IgD-negative memory B cell (primary cell): ENCODE results near the gene MYH11. TPM values are rescaled to one million over a fixed set of nuclear protein-coding genes. Genes with fewer than 3 reads are reported as not detected.
"Not testable (repeated sequence)": the region's sequence is repeated elsewhere in the genome, so short reads cannot be mapped to it uniquely, and the experiment has no call there.

ENCODE experiments used
- H3K27ac Mint-ChIP-seq, 3 donors: one replicate each; pipeline ENCODE4 v1.8.0; 2020 to 2022; ENCODE audit warnings: mild to moderate bottlenecking in 3 of 3, mixed read lengths in 3 of 3, moderate library complexity in 1 of 3
- H3K27me3 Mint-ChIP-seq: one replicate; pipeline ENCODE4 v1.8.0; 2021; ENCODE audit warnings: mixed read lengths
- H3K36me3 Mint-ChIP-seq: one replicate; pipeline ENCODE4 v1.8.0; 2020; ENCODE audit warnings: mild to moderate bottlenecking, mixed read lengths
- H3K4me1 Mint-ChIP-seq, 3 donors: one replicate each; pipeline ENCODE4 v1.8.0; 2020 to 2022; ENCODE audit warnings: mixed read lengths in 3 of 3, mild to moderate bottlenecking in 1 of 3
- H3K4me3 Mint-ChIP-seq, 4 donors: one replicate each; pipeline ENCODE4 v1.8.0; 2020 to 2022; ENCODE audit warnings: mild to moderate bottlenecking in 4 of 4, mixed read lengths in 4 of 4, moderate library complexity in 3 of 4
- H3K9me3 Mint-ChIP-seq, 3 donors: one replicate each; pipeline ENCODE4 v1.8.0; 2020 to 2021; ENCODE audit warnings: mixed read lengths in 3 of 3, mild to moderate bottlenecking in 1 of 3
- polyA plus RNA-seq: library from polyadenylated mRNA; unstranded; fragments of 300-500 nt; fragmentation: Illumina TruSeq; gene quantifications from one replicate; pipeline ENCODE4 v1.2.3, GENCODE V29; 2021

The MYH11 gene
- polyA plus RNA-seq, 1 donor from 2014 or later: 3.9 TPM

- Mint-ChIP-seq H3K4me1 (peaks cover 0 to 2% (median 0%) of the 10 kb centered on the region in 3 donors), H3K27me3 (no peaks in the 10 kb centered on the region), H3K4me3 (no peak overlapping the region), H3K9me3 (no peaks in the 10 kb centered on the region), H3K36me3 (peaks cover 6% of the 10 kb centered on the region), H3K27ac (no peak overlapping the region)
These were observed 121.2 kb downstream of the MYH11 start for GRCh38 chr16:15735610-15736009.

- Mint-ChIP-seq H3K4me3 (no peak overlapping the region), H3K27me3 (no peaks in the 10 kb centered on the region), H3K27ac (no peak overlapping the region)
These were observed 124.4 kb downstream of the MYH11 start for GRCh38 chr16:15732416-15732815.

GRCh38 chr16:15729152-15729551 lies 127.7 kb downstream of the MYH11 start:
- H3K9me3 Mint-ChIP-seq: no peaks in the 10 kb centered on the region
- no peaks in the 10 kb centered on the region for H3K27me3 Mint-ChIP-seq
- H3K27ac Mint-ChIP-seq: no peak overlapping the region
- peaks cover 0 to 2% (median 0%) of the 10 kb centered on the region in 3 donors for H3K4me1 Mint-ChIP-seq
- peaks cover 9% of the 10 kb centered on the region for H3K36me3 Mint-ChIP-seq
- no peak overlapping the region for H3K4me3 Mint-ChIP-seq

More at GRCh38 chr16:15732416-15732815, 124.4 kb downstream of the MYH11 start:
- peaks cover 0 to 2% (median 0%) of the 10 kb centered on the region in 3 donors for H3K4me1 Mint-ChIP-seq
- no peaks in the 10 kb centered on the region for H3K9me3 Mint-ChIP-seq
- H3K36me3 Mint-ChIP-seq: peaks cover 2% of the 10 kb centered on the region

- not testable (repeated sequence) for H3K27ac Mint-ChIP-seq, H3K4me3 Mint-ChIP-seq, H3K36me3 Mint-ChIP-seq, H3K9me3 Mint-ChIP-seq, H3K27me3 Mint-ChIP-seq, H3K4me1 Mint-ChIP-seq
These were observed 129.1 kb downstream of the MYH11 start for GRCh38 chr16:15727697-15728096.

GRCh38 chr16:15726715-15727114 lies 130.1 kb downstream of the MYH11 start:
- peaks cover 7% of the 10 kb centered on the region for H3K36me3 Mint-ChIP-seq
- H3K9me3 Mint-ChIP-seq: no peaks in the 10 kb centered on the region
- H3K27me3 Mint-ChIP-seq: no peaks in the 10 kb centered on the region
- peak overlapping the region in 1 of 3 donors; percentile 56 for H3K27ac Mint-ChIP-seq
- H3K4me3 Mint-ChIP-seq: no peak overlapping the region
- H3K4me1 Mint-ChIP-seq: peaks cover 0 to 2% (median 0%) of the 10 kb centered on the region in 3 donors

GRCh38 chr16:15725641-15726240 lies 131.1 kb downstream of the MYH11 start:
- peak overlapping the region in 1 of 3 donors; percentile 22 for H3K27ac Mint-ChIP-seq
- H3K4me3 Mint-ChIP-seq: no peak overlapping the region
- no peaks in the 10 kb centered on the region for H3K27me3 Mint-ChIP-seq
- no peaks in the 10 kb centered on the region for H3K9me3 Mint-ChIP-seq
- peaks cover 0 to 2% (median 0%) of the 10 kb centered on the region in 3 donors for H3K4me1 Mint-ChIP-seq
- peaks cover 7% of the 10 kb centered on the region for H3K36me3 Mint-ChIP-seq

GRCh38 chr16:15723808-15724207 lies 133.0 kb downstream of the MYH11 start:
- peaks cover 0 to 2% (median 0%) of the 10 kb centered on the region in 3 donors for H3K4me1 Mint-ChIP-seq
- no peaks in the 10 kb centered on the region for H3K27me3 Mint-ChIP-seq
- H3K9me3 Mint-ChIP-seq: no peaks in the 10 kb centered on the region
- no peak overlapping the region for H3K4me3 Mint-ChIP-seq
- peaks cover 7% of the 10 kb centered on the region for H3K36me3 Mint-ChIP-seq
- H3K27ac Mint-ChIP-seq: no peak overlapping the region

- Mint-ChIP-seq H3K4me1 (no peaks in the 10 kb centered on the region), H3K9me3 (no peaks in the 10 kb centered on the region), H3K4me3 (no peak overlapping the region), H3K27ac (peak overlapping the region in 1 of 3 donors; percentile 48), H3K27me3 (no peaks in the 10 kb centered on the region), H3K36me3 (peaks cover 4% of the 10 kb centered on the region)
These were observed 135.8 kb downstream of the MYH11 start for GRCh38 chr16:15721018-15721417.

GRCh38 chr16:15716694-15717447 lies 140.0 kb downstream of the MYH11 start:
- H3K27me3 Mint-ChIP-seq: no peaks in the 10 kb centered on the region
- H3K4me1 Mint-ChIP-seq: peaks cover 4 to 8% (median 5%) of the 10 kb centered on the region in 3 donors
- H3K36me3 Mint-ChIP-seq: peaks cover 4% of the 10 kb centered on the region
- H3K9me3 Mint-ChIP-seq: no peaks in the 10 kb centered on the region
- H3K27ac Mint-ChIP-seq: no peak overlapping the region
- H3K4me3 Mint-ChIP-seq: no peak overlapping the region

- Mint-ChIP-seq H3K4me1 (peaks cover 4 to 10% (median 9%) of the 10 kb centered on the region in 3 donors), H3K27ac (no peak overlapping the region), H3K4me3 (no peak overlapping the region), H3K9me3 (no peaks in the 10 kb centered on the region), H3K27me3 (no peaks in the 10 kb centered on the region), H3K36me3 (peaks cover 4% of the 10 kb centered on the region)
These were observed 141.6 kb downstream of the MYH11 start for GRCh38 chr16:15715221-15715620.

- H3K9me3 Mint-ChIP-seq: no peaks in the 10 kb centered on the region
- peaks cover 4 to 10% (median 9%) of the 10 kb centered on the region in 3 donors for H3K4me1 Mint-ChIP-seq
- no peaks in the 10 kb centered on the region for H3K27me3 Mint-ChIP-seq
- H3K4me3 Mint-ChIP-seq: no peak overlapping the region
- H3K27ac Mint-ChIP-seq: peak overlapping the region in 1 of 3 donors; percentile 39
- peaks cover 4% of the 10 kb centered on the region for H3K36me3 Mint-ChIP-seq
These were observed 142.2 kb downstream of the MYH11 start for GRCh38 chr16:15714393-15715172.

GRCh38 chr16:15708997-15709396 lies 147.8 kb downstream of the MYH11 start:
- peaks cover 2% of the 10 kb centered on the region for H3K36me3 Mint-ChIP-seq
- no peaks in the 10 kb centered on the region for H3K9me3 Mint-ChIP-seq
- H3K4me3 Mint-ChIP-seq: no peak overlapping the region
- peaks cover 0 to 14% (median 12%) of the 10 kb centered on the region in 3 donors for H3K4me1 Mint-ChIP-seq
- no peaks in the 10 kb centered on the region for H3K27me3 Mint-ChIP-seq
- H3K27ac Mint-ChIP-seq: no peak overlapping the region

GRCh38 chr16:15708096-15708495 lies 148.7 kb downstream of the MYH11 start:
- Mint-ChIP-seq H3K9me3 (no peaks in the 10 kb centered on the region), H3K27ac (no peak overlapping the region), H3K36me3 (peaks cover 2% of the 10 kb centered on the region), H3K27me3 (no peaks in the 10 kb centered on the region), H3K4me1 (peaks cover under 1 to 13% (median 12%) of the 10 kb centered on the region in 3 donors), H3K4me3 (no peak overlapping the region)

GRCh38 chr16:15707332-15707731 lies 149.5 kb downstream of the MYH11 start:
- Mint-ChIP-seq H3K4me3 (no peak overlapping the region), H3K4me1 (peaks cover 3 to 10% (median 7%) of the 10 kb centered on the region in 3 donors), H3K9me3 (no peaks in the 10 kb centered on the region), H3K27me3 (no peaks in the 10 kb centered on the region), H3K36me3 (peaks cover 2% of the 10 kb centered on the region), H3K27ac (no peak overlapping the region)

GRCh38 chr16:15705064-15705565 lies 151.7 kb downstream of the MYH11 start:
- no peak overlapping the region for H3K4me3 Mint-ChIP-seq
- no peaks in the 10 kb centered on the region for H3K27me3 Mint-ChIP-seq
- peaks cover 3 to 5% (median 4%) of the 10 kb centered on the region in 3 donors for H3K4me1 Mint-ChIP-seq
- no peaks in the 10 kb centered on the region for H3K9me3 Mint-ChIP-seq
- H3K27ac Mint-ChIP-seq: peak overlapping the region in 1 of 3 donors; percentile 45
- H3K36me3 Mint-ChIP-seq: peaks cover 2% of the 10 kb centered on the region
